ENCODE results near the gene INTS7. TPM values are rescaled to one million over a fixed set of nuclear protein-coding genes. Genes with fewer than 3 reads are reported as not detected.

Gene INTS7
- total and polyA plus RNA-seq, 2 experiments from 2014 or later = 10.9 to 34.0 TPM

GRCh38 chr1:212021563-212021962, 13.8 kb downstream of the INTS7 start (continued):
- TF ChIP-seq CTCF (conservative IDR thresholded peaks at IDR 0.05; ENCODE audit: low read depth in 2 of 2) = no peak

- no peaks in the 10 kb centered on the region for H3K27me3 ChIP-seq (ENCODE audit: insufficient read depth)
- H3K36me3 ChIP-seq (ENCODE audit: insufficient read depth) = peaks cover 6% of the 10 kb centered on the region
- H3K4me1 Mint-ChIP-seq = no peaks in the 10 kb centered on the region
- H3K27ac Mint-ChIP-seq = no peak overlapping the region
- DNase-seq (ENCODE audit: low spot score) (no peak), ATAC-seq (no peak)
- H4K20me1 ChIP-seq (replicated peaks; ENCODE audit: insufficient read depth) = 0 out of 2 replicates have a peak, but pooled peaks cover 3% of the 10 kb centered on the region
- peaks cover 11% of the 10 kb centered on the region for H3K9me3 Mint-ChIP-seq
- no peaks in the 10 kb centered on the region for H3K9me2 ChIP-seq (ENCODE audit: insufficient read depth)
- no peak overlapping the region for H3K4me3 ChIP-seq
- no peak overlapping the region for H2AFZ ChIP-seq
- no peak overlapping the region for H3K4me3 Mint-ChIP-seq
- no peak overlapping the region for H3K27ac ChIP-seq (ENCODE audit: low read depth)
- peaks cover 45% of the 10 kb centered on the region for H3K79me2 ChIP-seq (replicated peaks; ENCODE audit: insufficient read depth)
- H3K36me3 Mint-ChIP-seq (ENCODE audit: low read depth) = peaks cover 37% of the 10 kb centered on the region
- no peaks in the 10 kb centered on the region for H3F3A ChIP-seq (replicated peaks; ENCODE audit: low read depth)
- H3K4me1 ChIP-seq (ENCODE audit: insufficient read depth) = no peaks in the 10 kb centered on the region
- no peaks in the 10 kb centered on the region for H3K27me3 Mint-ChIP-seq (ENCODE audit: insufficient read depth, low read depth, poor library complexity)
- no peak overlapping the region for H3K4me2 ChIP-seq
- TF ChIP-seq ZNF331 (CRISPR knock-in tag; IDR thresholded peaks at IDR 0.05; ENCODE audit: low read depth) = no peak
- no peak for TF ChIP-seq CTCF (conservative IDR thresholded peaks at IDR 0.05; ENCODE audit: low read depth in 2 of 2)
- TF ChIP-seq EZH2phosphoT487 (IDR thresholded peaks at IDR 0.05; ENCODE audit: unreplicated experiment) = no peak
- TF ChIP-seq REST (IDR thresholded peaks at IDR 0.05; ENCODE audit: unreplicated experiment) = no peak
- TF ChIP-seq CREB1 (CRISPR knock-in tag; IDR thresholded peaks at IDR 0.05; ENCODE audit: low read depth) = no peak
- TF ChIP-seq POLR2AphosphoS5 (IDR thresholded peaks at IDR 0.05; ENCODE audit: low read depth) = no peak
- TF ChIP-seq ZNF462 (CRISPR knock-in tag; IDR thresholded peaks at IDR 0.05) = no peak
- no peak for TF ChIP-seq NANOG (IDR thresholded peaks at IDR 0.05; ENCODE audit: borderline replicate concordance)
- no peak for TF ChIP-seq JUNB (IDR thresholded peaks at IDR 0.05; ENCODE audit: unreplicated experiment)
- no peak for TF ChIP-seq STAT1 (IDR thresholded peaks at IDR 0.05; ENCODE audit: unreplicated experiment)
- TF ChIP-seq EZH2 (IDR thresholded peaks at IDR 0.05; ENCODE audit: low read depth, unreplicated experiment) = no peak
Measured at GRCh38 chr1:212020975-212021374, 14.4 kb downstream of the INTS7 start.

All from GM23338 (cell line).